Sigmoid colon (tissue), 4 donors: ENCODE measurements around the gene PDE6A.

Experiments
- POLR2A ChIP-seq, 2 donors: fragments of 450-650 bp; IDR thresholded peaks; one replicate each; pipeline ENCODE4 v1.6.1; 2016; ENCODE audit warnings: antibody characterized with exemption in 2 of 2, mild to moderate bottlenecking in 2 of 2, moderate library complexity in 2 of 2
- POLR2AphosphoS5 ChIP-seq, 4 donors: sonication (generic); formaldehyde crosslinking; IDR thresholded peaks; one replicate each; pipeline ENCODE4 v1.6.1; 2017; ENCODE audit warnings: antibody characterized with exemption in 4 of 4
- TF ChIP-seq, protein P1 (sequence below), 4 experiments: fragments of 450-650 bp in 3 of 4; fragments of 200-600 bp in 1 of 4; IDR thresholded peaks; one replicate each; pipeline ENCODE4 v1.5.1; 2016 to 2019; ENCODE audit warnings: antibody characterized with exemption in 4 of 4, mild to moderate bottlenecking in 3 of 4, moderate library complexity in 2 of 4

DNA sequence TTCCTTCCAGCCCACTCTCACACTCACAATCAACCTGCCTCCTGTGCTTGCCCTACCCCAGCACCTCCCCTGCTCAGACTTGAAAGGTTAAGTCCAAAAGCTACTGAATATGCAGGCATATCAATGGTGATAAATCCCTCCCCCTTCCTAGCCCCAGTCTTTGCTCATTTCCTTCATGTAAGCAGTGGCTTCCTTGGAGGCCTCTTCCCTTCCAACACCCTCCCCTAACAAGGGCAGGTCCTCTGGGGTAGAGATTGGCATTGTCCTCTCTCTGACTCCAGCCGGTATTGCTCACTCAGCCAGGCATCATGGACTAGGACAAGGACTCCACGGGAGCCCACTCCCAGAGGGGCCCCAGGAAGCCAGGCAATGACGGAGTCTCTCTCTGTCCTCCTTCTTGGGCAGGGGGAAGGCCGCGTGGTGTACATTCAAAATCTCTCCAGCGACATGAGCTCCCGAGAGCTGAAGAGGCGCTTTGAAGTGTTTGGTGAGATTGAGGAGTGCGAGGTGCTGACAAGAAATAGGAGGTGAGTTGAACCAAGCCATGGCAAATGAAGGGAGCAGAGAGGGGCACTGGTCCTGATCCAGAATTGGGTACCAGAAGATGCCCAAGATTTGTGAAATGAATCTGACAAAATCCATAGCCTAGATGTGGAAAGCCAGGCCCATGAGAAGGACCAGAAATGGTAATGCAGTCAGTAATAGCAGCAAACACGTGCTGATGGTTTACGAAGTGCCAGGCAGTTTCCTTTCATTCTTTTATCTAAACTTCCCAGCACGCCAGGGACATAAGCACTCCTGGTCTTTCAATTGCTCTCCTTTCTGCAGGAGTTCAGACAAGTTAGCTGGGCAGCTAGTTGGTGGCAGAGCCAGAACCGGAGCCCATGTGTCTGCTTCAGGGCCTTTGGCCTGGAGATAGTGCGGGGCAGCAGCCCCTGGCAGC lies 102.5 kb downstream of the PDE6A start:
- TF ChIP-seq, protein P1, sequence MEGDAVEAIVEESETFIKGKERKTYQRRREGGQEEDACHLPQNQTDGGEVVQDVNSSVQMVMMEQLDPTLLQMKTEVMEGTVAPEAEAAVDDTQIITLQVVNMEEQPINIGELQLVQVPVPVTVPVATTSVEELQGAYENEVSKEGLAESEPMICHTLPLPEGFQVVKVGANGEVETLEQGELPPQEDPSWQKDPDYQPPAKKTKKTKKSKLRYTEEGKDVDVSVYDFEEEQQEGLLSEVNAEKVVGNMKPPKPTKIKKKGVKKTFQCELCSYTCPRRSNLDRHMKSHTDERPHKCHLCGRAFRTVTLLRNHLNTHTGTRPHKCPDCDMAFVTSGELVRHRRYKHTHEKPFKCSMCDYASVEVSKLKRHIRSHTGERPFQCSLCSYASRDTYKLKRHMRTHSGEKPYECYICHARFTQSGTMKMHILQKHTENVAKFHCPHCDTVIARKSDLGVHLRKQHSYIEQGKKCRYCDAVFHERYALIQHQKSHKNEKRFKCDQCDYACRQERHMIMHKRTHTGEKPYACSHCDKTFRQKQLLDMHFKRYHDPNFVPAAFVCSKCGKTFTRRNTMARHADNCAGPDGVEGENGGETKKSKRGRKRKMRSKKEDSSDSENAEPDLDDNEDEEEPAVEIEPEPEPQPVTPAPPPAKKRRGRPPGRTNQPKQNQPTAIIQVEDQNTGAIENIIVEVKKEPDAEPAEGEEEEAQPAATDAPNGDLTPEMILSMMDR (IDR thresholded peaks at IDR 0.05), result no peak
- TF ChIP-seq POLR2A (IDR thresholded peaks at IDR 0.05) (no peak), POLR2AphosphoS5 (IDR thresholded peaks at IDR 0.05) (no peak)
